Measurements from ENCODE around the gene PTPRO.

Gene PTPRO

DNA sequence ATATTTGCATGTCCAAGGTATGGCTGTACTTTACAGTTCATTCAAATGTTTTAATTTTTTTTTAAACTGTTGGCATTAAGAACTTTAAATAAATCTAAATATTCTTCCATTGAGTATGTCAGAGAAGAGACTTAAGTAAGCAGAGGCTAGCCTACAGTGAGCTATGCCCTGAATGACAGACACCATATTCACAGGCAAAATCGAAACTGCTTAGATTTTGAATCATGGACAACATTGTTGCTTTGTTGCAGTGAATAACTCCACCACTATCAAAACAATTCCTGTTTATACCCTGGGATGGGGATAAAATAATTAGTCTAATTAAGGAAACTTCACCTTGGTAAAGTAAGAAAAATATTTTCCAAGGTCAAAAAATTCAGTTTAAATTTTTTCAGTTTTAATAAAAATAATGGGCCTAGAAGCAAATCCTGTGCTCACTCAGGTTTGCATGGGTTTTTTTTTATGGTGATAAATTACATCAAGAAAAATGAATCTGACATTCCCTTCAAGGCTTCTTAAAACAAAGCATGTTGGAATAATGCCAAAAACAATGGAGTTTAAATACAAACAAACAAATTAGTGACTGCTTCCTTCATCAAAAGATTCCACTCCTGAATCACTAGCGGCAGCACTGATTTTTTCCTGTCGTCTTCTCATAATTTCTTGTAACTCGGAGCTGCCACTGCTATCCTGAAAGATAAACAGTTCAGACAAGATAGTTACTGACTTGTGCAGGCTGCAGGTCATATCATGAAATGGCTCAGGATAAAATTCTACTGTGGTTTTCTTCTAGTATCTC lies 298.6 kb downstream of the PTPRO start:
- no peak for DNase-seq (ENCODE audit: low read depth)
- H3K4me3 ChIP-seq (ENCODE audit: low read depth, low read length), result no peak overlapping the region
- TF ChIP-seq, protein P1, sequence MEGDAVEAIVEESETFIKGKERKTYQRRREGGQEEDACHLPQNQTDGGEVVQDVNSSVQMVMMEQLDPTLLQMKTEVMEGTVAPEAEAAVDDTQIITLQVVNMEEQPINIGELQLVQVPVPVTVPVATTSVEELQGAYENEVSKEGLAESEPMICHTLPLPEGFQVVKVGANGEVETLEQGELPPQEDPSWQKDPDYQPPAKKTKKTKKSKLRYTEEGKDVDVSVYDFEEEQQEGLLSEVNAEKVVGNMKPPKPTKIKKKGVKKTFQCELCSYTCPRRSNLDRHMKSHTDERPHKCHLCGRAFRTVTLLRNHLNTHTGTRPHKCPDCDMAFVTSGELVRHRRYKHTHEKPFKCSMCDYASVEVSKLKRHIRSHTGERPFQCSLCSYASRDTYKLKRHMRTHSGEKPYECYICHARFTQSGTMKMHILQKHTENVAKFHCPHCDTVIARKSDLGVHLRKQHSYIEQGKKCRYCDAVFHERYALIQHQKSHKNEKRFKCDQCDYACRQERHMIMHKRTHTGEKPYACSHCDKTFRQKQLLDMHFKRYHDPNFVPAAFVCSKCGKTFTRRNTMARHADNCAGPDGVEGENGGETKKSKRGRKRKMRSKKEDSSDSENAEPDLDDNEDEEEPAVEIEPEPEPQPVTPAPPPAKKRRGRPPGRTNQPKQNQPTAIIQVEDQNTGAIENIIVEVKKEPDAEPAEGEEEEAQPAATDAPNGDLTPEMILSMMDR (IDR thresholded peaks at IDR 0.05; ENCODE audit: low read depth, low read length, missing control alignments), result no peak
- in situ Hi-C loops (cut with HindIII; ENCODE audit: low sequenced_read_pairs), result no loop called here

DNA sequence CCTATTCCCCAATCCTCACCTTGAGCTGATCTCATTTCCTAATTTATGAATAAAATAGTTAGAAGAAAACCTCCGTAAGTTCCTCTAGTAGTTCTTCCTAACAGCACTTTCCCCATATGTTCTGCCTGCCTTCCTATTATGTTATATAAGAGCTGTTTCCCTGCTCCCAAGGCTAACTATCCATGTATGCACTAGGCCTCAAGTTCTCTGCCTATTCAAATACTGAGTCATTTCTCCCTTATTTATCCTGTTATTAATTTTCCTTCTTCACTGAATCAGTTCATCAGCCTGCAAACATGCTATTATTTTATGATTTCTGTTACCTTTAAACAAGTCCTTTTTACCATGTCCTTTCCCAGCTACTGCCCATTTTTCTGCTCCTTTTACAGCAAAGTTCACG lies 302.8 kb downstream of the PTPRO start:
- DNase-seq (ENCODE audit: low read depth), result no peak
- TF ChIP-seq, protein P1 (IDR thresholded peaks at IDR 0.05; ENCODE audit: low read depth, low read length, missing control alignments), result no peak
- in situ Hi-C loops (cut with HindIII; ENCODE audit: low sequenced_read_pairs), result no loop called here
- H3K4me3 ChIP-seq (ENCODE audit: low read depth, low read length), result no peak overlapping the region

DNA sequence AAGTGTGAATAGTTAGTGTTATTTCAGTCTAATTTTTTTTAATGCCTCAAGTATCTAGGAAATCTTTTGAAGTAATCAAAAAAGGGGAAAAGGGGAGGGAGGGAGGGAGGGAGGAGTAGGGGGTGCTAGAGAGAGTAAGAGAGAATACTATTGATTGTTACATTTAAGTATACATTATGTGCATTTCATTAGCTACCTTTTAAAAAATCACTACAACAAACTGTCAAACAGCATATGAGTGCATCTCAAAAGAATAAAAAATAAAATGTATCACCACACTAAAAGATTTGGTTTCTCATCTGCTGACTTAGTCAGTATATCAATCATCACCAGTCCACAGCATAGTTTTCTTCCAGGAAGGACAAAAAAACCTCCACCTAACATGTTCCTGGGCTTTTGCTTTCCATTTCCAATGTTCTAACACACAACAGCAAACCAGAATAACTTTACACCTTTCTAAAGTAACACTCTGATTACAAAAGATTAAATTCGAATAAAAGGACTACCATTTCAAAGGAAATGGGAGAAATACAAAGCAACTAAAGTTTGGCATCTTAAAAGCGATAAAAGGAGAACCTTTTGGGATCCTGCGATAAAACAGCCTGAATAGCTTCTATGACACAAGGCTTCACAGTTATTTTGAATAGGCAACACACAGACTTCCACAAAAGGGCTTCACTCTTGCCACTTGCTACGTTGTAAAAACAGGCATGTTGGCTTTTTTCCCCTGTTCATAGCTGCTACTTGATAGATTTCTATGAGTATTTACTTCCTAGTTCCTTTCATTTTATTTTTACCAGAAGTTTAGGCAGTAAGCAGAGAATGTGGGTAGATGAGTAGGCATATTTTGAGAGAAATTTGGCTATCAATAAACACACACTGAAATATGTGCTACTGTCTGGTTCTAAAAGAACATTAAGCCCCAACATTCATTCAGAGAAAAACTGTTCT lies 306.0 kb downstream of the PTPRO start:
- no peak overlapping the region for H3K4me3 ChIP-seq (ENCODE audit: low read depth, low read length)
- in situ Hi-C loops (cut with HindIII; ENCODE audit: low sequenced_read_pairs), result no loop called here
- DNase-seq (ENCODE audit: low read depth), result peak; percentile 18
- TF ChIP-seq, protein P1 (IDR thresholded peaks at IDR 0.05; ENCODE audit: low read depth, low read length, missing control alignments), result no peak

DNA sequence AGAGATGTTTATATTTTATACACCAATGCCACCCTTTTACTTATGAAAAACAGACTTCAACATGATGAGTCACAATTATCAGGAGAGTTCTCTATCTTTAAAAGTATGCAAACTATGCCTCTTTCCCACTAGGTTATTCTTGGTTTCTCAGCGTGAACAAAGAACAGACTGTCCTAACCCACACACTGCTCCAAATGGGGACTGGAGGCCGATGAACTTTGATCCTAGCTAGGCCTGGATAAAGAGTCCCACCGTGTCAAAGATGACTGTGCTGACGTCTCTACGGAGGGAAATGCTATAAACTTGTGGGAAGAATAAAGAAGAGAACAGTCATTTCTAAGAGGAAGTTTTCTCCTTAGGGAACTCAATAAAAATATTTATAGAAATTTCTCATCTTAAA lies 306.8 kb downstream of the PTPRO start:
- peak; percentile 93 for DNase-seq (ENCODE audit: low read depth)
- TF ChIP-seq, protein P1 (IDR thresholded peaks at IDR 0.05; ENCODE audit: low read depth, low read length, missing control alignments), result no peak
- H3K4me3 ChIP-seq (ENCODE audit: low read depth, low read length), result no peak overlapping the region
- in situ Hi-C loops (cut with HindIII; ENCODE audit: low sequenced_read_pairs), result no loop called here

DNA sequence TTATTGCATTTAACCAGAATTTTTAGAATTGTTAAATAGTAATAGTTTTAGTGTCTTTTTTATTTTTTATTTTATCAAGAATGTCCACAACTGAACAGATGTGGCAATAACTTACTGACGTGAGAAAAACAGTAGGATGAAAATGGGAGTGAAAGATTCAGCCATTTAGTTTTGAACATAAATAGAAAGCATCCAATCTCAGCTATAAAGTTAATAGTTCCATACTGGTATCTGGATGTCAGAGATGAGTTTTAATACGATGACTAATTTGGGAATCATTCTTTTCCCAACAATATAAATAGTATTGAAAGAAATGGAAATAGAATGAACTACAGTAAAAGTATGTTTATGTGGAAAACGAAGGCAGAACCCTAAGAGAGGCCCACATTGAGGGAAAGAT lies 307.5 kb downstream of the PTPRO start:
- TF ChIP-seq, protein P1 (IDR thresholded peaks at IDR 0.05; ENCODE audit: low read depth, low read length, missing control alignments), result no peak
- in situ Hi-C loops (cut with HindIII; ENCODE audit: low sequenced_read_pairs), result no loop called here
- H3K4me3 ChIP-seq (ENCODE audit: low read depth, low read length), result no peak overlapping the region
- no peak for DNase-seq (ENCODE audit: low read depth)

DNA sequence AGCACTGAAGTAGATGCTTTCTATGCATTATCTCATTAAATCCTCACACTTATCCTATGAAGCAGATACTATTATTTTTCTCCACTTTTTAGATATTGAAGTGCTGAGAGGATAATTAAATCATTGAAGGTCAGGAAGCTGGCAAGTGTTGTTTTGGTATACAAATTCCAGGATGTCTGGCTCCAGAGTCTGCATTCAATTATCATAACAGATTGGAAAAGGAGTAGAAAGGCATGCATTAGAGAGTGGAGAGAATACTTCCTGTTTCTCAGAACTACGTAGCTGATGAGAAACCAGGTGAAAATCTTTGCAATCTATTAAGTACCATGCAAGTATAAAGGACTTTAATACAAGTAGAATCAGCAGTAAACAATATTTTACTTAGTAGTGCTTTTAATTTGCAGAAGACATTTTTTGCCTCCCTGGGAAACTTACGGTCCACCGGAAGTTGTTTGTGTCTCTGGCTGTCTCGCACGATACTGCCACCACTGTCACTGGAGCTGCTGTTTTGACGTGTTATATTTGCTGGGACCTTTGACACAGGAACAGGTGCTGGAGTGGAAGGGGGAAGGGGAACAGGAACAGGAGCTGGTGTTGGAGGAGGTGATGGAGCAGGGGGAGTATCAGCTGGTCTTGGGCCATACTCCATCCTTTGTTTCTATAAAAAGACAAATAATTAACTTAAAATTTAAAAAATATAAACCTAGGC lies 308.9 kb downstream of the PTPRO start:
- TF ChIP-seq, protein P1 (IDR thresholded peaks at IDR 0.05; ENCODE audit: low read depth, low read length, missing control alignments), result no peak
- no peak for DNase-seq (ENCODE audit: low read depth)
- H3K4me3 ChIP-seq (ENCODE audit: low read depth, low read length), result no peak overlapping the region
- in situ Hi-C loops (cut with HindIII; ENCODE audit: low sequenced_read_pairs), result no loop called here
